Muscle layer of colon (tissue), 2 donors: Measurements from ENCODE around the gene SLC22A23.

Experiments used
- H3K27ac ChIP-seq: one replicate; pipeline ENCODE4 v1.7.0; 2013; ENCODE audit warnings: low read depth, mild to moderate bottlenecking, low read length, moderate library complexity
- H3K27me3 ChIP-seq, 2 donors: one replicate each; pipeline ENCODE4 v1.7.0; 2013; ENCODE audit warnings: low read length in 2 of 2, mild to moderate bottlenecking in 2 of 2; ENCODE audit not compliant: insufficient read depth in 2 of 2, control insufficient read depth in 1 of 2
- H3K36me3 ChIP-seq: one replicate; pipeline ENCODE4 v1.7.0; 2013; ENCODE audit warnings: mild to moderate bottlenecking, low read length; ENCODE audit not compliant: insufficient read depth
- H3K4me1 ChIP-seq: one replicate; pipeline ENCODE4 v1.7.0; 2013; ENCODE audit warnings: mild to moderate bottlenecking, low read length; ENCODE audit not compliant: insufficient read depth
- H3K4me3 ChIP-seq, 2 donors: one replicate each; pipeline ENCODE4 v1.7.0; 2013; ENCODE audit warnings: low read length in 2 of 2, low read depth in 1 of 2, mild to moderate bottlenecking in 1 of 2, moderate library complexity in 1 of 2
- H3K9ac ChIP-seq: one replicate; pipeline ENCODE4 v1.7.0; 2013; ENCODE audit warnings: low read length
- H3K9me3 ChIP-seq: one replicate; pipeline ENCODE4 v1.7.0; 2013; ENCODE audit warnings: mild to moderate bottlenecking, low read length
- donor health status: abdominal sarcoma.
- donor health status: Adenocarcinoma of cecum.

Gene SLC22A23

DNA sequence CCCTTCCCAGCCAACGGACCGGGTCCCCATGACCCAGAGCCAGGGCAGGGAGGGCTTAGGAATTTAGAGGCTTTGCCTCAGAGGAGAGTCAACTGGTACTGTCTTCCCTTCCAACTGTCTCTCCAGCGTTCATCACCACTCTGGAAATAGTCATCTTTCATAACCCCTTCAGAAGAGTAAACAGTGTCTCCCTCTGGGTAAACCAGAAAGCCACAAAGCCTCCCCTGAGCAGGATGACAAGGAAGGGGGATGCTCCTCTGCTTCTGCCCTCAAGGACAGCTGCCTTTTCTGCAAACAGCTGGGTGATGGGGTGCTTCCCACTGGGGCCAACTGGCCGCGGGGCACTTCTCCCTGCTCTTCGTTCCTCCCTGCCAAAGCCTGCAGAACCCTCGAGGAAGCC lies 108.0 kb downstream of the SLC22A23 start:
- H3K4me3 ChIP-seq: no peak overlapping the region
- no peaks in the 10 kb centered on the region for H3K27me3 ChIP-seq
- H3K4me1 ChIP-seq: peaks cover 6% of the 10 kb centered on the region
- no peak overlapping the region for H3K27ac ChIP-seq
- H3K9ac ChIP-seq: no peak overlapping the region
- no peaks in the 10 kb centered on the region for H3K36me3 ChIP-seq
- no peaks in the 10 kb centered on the region for H3K9me3 ChIP-seq

DNA sequence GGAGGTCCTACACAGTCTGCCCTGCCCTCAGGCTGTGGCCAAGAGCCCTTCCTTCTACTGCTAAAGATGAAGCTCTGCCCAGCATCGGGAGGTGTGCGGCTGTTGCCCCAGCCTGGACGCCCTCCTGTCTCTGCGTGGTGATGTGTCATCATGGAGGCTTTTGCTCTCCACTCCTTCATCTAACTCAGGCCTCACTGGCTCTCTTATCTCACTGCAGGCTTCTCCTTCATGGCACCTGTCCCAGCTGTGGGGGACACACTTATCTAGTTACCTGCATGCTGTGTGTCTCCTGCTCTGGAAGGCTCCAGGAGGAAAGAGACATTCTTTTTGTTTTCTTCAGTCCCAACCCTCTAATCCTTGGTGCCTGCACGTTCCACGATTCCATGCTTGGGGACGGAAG lies 109.0 kb downstream of the SLC22A23 start:
- peaks cover 6% of the 10 kb centered on the region for H3K4me1 ChIP-seq
- H3K27ac ChIP-seq: no peak overlapping the region
- H3K4me3 ChIP-seq: no peak overlapping the region
- H3K36me3 ChIP-seq: no peaks in the 10 kb centered on the region
- H3K9me3 ChIP-seq: no peaks in the 10 kb centered on the region
- no peak overlapping the region for H3K9ac ChIP-seq
- no peaks in the 10 kb centered on the region for H3K27me3 ChIP-seq

DNA sequence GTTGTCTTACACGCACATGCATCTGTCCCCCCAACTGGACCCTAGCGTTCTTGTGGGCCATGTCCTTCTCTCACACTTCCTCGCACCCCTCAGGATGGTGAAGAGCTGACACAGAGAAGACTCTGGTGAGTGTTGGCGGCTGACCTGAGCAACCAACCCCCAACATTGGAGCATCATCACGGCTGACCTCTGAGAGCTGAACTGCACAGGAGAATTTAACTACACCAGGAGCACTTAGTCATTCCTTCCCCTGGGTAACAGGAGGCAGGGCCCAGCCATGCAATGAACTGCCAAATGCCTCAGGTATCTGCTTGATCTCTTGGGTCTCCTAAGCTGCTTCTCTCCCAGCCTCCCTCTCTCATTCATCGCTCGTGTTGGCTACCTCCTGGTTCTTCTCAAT lies 109.6 kb downstream of the SLC22A23 start:
- Histone ChIP-seq H3K27ac (no peak overlapping the region), H3K27me3 (no peaks in the 10 kb centered on the region), H3K4me3 (no peak overlapping the region), H3K36me3 (no peaks in the 10 kb centered on the region), H3K9me3 (no peaks in the 10 kb centered on the region), H3K4me1 (peaks cover 10% of the 10 kb centered on the region), H3K9ac (no peak overlapping the region)

DNA sequence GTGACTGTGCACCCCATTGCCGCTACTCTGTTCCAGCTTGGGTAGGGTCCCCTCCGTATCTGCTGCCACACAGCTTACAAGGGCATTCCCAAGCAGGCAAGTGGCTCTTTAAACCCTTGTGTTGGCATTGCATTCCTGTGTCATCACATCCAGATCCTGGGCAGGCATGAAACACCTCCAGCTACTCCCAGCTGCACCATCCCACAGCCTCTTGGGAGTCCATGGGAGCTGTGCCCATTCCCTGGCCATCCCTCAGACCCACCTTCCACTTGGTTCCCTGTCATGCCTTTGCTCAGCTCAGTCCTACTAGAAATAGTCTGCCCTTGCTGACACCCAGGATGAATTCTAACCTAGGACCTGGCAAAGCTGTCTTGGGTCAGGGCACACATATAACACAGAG lies 110.4 kb downstream of the SLC22A23 start:
- peaks cover 10% of the 10 kb centered on the region for H3K4me1 ChIP-seq
- no peak overlapping the region for H3K4me3 ChIP-seq
- no peaks in the 10 kb centered on the region for H3K27me3 ChIP-seq
- H3K9ac ChIP-seq: no peak overlapping the region
- H3K36me3 ChIP-seq: no peaks in the 10 kb centered on the region
- no peak overlapping the region for H3K27ac ChIP-seq
- H3K9me3 ChIP-seq: no peaks in the 10 kb centered on the region

DNA sequence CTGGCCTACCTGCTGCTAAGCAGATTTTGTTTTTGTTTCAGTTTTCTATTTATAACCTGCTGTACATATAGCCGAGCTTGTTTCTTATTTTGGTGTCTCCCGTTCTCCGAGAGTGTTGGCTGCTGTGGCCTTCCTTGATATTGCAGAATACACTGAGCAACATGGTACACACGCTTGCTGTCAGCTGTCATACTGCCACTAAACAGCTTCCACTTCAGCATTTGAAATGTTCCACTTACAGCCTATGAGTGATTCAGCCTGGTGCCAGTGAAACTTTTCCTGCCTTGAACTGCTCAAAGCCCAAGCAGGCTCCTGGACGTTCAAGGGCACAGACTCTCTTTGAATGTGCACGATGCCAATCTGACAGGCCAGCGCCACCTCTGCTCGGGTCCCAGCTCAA lies 111.0 kb downstream of the SLC22A23 start:
- Histone ChIP-seq H3K9me3 (no peaks in the 10 kb centered on the region), H3K36me3 (no peaks in the 10 kb centered on the region), H3K27me3 (no peaks in the 10 kb centered on the region), H3K4me1 (peaks cover 10% of the 10 kb centered on the region), H3K4me3 (no peak overlapping the region), H3K27ac (no peak overlapping the region), H3K9ac (no peak overlapping the region)

DNA sequence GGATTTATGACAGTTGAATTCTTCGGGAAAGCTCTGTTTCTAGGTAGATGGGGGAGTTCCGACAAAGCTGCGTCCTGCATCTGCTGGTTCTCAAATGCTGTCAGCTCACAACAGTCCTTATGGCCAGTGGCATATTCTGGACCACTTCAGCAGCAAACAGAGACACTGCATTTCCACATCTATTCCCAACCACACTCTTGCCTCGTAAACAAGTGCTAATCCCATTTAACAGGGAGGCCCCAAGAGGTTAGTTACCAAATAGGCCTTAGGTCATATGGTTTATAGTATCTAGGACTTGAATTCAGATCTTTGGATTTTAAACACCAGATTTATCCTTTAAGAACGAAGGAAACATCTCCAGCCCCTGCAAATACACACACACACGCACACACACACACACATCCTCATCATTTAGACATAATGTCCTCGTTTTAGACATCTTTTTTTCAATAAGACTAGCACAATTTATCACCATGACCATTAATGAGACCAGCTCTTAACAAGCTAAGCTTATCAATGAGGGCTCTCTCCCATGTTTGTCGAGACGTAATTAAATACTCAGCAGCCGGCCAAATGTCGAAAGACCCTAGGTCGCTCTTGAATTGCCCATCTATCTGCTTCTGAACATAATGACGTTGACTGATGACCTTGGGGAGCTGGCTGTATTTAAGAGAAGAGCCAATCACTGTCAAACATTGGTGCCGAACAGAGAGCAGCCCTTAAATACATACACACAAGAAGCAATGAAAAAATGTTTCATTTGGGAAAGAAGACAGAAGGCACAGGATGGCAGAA lies 113.6 kb downstream of the SLC22A23 start:
- no peaks in the 10 kb centered on the region for H3K27me3 ChIP-seq
- no peaks in the 10 kb centered on the region for H3K9me3 ChIP-seq
- H3K4me3 ChIP-seq: no peak overlapping the region
- peaks cover 15% of the 10 kb centered on the region for H3K4me1 ChIP-seq
- no peak overlapping the region for H3K9ac ChIP-seq
- no peaks in the 10 kb centered on the region for H3K36me3 ChIP-seq
- no peak overlapping the region for H3K27ac ChIP-seq

DNA sequence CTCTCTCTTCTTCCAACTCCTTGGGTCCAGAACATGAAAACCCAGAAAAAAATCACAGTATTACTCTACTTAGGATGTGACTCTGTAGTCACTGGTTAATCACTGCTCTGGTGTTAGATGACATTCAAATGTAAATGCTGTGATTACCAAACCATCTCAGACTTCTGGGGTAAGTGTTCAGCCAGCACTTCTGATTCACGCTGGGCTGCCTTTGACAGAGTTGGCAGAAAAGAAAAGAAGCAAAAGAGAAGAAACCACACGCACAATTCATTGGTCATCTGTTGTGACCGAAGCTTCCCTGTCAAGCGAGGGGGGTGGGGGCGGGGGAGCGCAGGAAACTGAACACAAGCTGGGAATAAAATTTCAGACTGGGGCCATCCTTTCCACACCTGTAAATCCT lies 115.4 kb downstream of the SLC22A23 start:
- H3K4me3 ChIP-seq: no peak overlapping the region
- no peaks in the 10 kb centered on the region for H3K9me3 ChIP-seq
- no peak overlapping the region for H3K27ac ChIP-seq
- no peaks in the 10 kb centered on the region for H3K36me3 ChIP-seq
- no peak overlapping the region for H3K9ac ChIP-seq
- H3K27me3 ChIP-seq: no peaks in the 10 kb centered on the region
- H3K4me1 ChIP-seq: peaks cover 31% of the 10 kb centered on the region

DNA sequence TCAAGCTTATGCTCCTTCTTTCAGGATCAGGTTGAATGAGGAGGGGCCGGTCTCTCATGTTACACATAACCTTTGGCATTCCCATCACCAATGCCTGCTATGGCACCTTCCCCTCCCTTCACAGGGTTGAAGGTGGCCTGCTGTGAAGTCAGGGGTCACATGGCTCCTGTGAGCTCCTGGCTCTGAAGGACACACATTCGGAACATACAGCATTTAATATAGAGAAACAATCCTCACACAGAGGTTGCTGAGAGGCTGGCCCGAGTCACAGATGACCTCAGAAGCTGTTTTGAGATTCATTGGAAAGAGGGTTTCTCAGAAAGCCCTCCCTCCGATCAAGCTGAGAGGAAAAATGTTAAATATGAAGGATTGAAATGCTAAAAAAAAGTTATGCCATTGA lies 116.0 kb downstream of the SLC22A23 start:
- no peak overlapping the region for H3K27ac ChIP-seq
- no peaks in the 10 kb centered on the region for H3K27me3 ChIP-seq
- no peak overlapping the region for H3K4me3 ChIP-seq
- no peak overlapping the region for H3K9ac ChIP-seq
- no peaks in the 10 kb centered on the region for H3K9me3 ChIP-seq
- H3K4me1 ChIP-seq: peaks cover 26% of the 10 kb centered on the region
- no peaks in the 10 kb centered on the region for H3K36me3 ChIP-seq

DNA sequence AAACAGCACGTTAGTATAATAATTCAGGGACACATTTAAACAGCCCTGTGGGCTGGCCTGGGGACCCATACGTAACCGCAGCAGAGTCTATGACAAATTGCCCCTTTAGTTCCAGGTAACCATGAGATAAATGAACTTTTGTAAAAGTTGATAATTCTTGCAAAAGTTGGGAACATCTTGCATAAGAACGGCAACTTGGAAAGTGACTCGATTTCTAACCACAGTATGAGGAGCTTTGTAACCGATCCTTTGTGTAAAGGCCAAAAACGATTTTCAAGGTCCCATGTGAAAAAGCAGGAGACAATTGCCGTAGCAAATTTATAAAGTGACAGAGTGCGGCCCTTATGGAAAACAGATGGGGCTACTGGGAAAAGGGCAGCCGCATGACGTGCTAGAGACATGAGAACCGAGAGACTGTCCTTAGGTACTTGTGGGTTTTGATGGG lies 116.5 kb downstream of the SLC22A23 start:
- H3K9me3 ChIP-seq: no peaks in the 10 kb centered on the region
- H3K27ac ChIP-seq: no peak overlapping the region
- no peaks in the 10 kb centered on the region for H3K27me3 ChIP-seq
- no peaks in the 10 kb centered on the region for H3K36me3 ChIP-seq
- no peak overlapping the region for H3K9ac ChIP-seq
- no peak overlapping the region for H3K4me3 ChIP-seq
- H3K4me1 ChIP-seq: peaks cover 25% of the 10 kb centered on the region

DNA sequence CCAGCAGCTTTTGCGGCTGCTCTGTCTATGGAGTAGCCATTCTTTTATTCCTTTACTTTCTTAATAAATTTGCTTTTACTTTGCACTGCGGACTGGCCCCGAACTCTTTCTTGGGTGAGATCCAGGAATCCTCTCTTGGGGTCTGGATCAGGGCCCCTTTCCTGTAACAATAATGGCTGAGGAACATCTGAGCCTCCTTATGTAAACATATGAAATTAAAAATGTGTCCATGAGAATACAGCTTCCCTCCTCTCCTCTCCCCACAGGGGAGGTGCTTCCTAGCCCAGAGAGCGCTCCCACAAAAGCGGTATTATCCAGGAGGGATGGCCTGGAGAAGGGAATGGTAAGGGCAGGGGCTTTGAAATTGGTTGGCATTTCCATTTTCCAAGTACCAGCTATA lies 117.0 kb downstream of the SLC22A23 start:
- Histone ChIP-seq H3K9me3 (no peaks in the 10 kb centered on the region), H3K36me3 (no peaks in the 10 kb centered on the region), H3K27me3 (no peaks in the 10 kb centered on the region), H3K4me1 (peaks cover 31% of the 10 kb centered on the region), H3K27ac (no peak overlapping the region), H3K9ac (no peak overlapping the region), H3K4me3 (no peak overlapping the region)

DNA sequence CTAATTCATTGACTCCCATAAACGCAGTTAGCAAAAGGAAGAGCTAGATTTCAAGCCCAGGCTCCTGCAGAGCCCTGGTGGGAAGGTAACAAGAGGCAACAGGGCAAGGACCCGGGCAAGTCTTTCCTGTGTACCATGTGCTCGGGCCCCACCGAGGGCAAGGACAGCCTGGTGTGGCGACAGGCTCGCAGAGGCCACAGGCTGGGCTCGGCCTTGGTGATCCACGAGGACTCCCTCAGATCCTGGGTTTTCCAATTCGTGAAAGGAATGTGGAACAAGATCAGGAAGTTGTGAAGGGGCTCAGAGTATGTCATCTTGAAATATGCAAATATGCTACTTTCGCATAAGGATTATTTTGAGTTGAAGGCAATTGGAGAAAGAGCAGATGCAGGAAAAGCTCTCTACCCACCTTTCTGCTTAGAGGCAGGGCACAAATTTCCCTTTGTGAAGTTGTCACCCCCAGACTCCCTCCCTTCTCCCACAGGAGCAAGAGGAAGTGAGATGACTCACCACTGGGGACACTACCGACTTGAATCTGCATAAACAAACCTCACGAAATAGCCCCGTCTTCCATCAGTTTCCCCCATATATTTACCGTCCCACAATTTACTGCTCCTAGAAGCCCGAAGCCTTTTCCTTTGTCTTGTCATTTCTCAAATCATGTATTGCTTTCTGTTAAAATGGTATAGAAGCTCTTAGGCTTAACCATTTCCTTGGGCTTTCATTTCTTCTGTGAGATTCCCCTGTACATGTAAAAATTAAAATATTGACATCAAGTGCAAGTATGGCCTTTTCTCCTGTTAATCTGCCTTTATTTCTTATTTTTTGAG lies 119.1 kb downstream of the SLC22A23 start:
- H3K9ac ChIP-seq: no peak overlapping the region

More for the DNA sequence above, 119.1 kb downstream of the SLC22A23 start:
- H3K9me3 ChIP-seq: no peaks in the 10 kb centered on the region
- no peaks in the 10 kb centered on the region for H3K36me3 ChIP-seq
- no peak overlapping the region for H3K4me3 ChIP-seq
- no peak overlapping the region for H3K27ac ChIP-seq
- no peaks in the 10 kb centered on the region for H3K27me3 ChIP-seq
- peaks cover 39% of the 10 kb centered on the region for H3K4me1 ChIP-seq
